Measurements from ENCODE around the gene SLC5A11.

DNA sequence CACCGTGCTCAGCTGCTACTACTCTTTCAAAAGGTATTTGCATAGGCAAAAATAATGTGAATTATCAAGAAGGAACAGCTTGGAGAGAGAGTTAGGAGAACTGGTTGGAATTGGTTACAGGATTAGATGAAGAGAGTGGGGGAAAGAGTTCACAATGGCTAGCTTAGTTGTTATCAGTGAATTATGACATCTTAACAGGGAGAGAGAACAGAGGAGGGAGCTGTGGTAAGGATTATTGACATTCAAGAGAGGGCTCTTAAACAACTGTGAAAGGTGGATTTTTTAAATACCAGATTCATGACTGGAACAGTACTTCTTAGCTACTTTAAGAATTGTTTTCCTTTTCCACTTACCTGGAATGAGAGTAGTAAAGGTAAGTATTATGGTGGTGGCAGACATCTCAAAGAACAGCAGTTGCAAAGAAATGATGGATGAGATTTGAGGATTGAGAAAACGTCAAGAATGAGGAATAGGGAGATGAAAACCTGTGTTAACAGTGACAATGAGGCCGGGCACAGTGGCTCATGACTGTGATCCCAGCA, 43.9 kb upstream of the SLC5A11 start:
- TF ChIP-seq, protein P1, sequence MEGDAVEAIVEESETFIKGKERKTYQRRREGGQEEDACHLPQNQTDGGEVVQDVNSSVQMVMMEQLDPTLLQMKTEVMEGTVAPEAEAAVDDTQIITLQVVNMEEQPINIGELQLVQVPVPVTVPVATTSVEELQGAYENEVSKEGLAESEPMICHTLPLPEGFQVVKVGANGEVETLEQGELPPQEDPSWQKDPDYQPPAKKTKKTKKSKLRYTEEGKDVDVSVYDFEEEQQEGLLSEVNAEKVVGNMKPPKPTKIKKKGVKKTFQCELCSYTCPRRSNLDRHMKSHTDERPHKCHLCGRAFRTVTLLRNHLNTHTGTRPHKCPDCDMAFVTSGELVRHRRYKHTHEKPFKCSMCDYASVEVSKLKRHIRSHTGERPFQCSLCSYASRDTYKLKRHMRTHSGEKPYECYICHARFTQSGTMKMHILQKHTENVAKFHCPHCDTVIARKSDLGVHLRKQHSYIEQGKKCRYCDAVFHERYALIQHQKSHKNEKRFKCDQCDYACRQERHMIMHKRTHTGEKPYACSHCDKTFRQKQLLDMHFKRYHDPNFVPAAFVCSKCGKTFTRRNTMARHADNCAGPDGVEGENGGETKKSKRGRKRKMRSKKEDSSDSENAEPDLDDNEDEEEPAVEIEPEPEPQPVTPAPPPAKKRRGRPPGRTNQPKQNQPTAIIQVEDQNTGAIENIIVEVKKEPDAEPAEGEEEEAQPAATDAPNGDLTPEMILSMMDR (IDR thresholded peaks at IDR 0.05; ENCODE audit: insufficient read depth, low read depth, low read length) = no peak
- no peak for TF ChIP-seq EZH2 (IDR thresholded peaks at IDR 0.05; ENCODE audit: insufficient read depth, low read length)
